Measurements from ENCODE around the gene SLK.

The SLK gene

GRCh38 chr10:103921750-103922195 lies 45.2 kb upstream of the SLK start:
- Mint-ChIP-seq H3K27ac (no peak overlapping the region), H3K9me3 (no peaks in the 10 kb centered on the region)
- TF ChIP-seq, protein P1, sequence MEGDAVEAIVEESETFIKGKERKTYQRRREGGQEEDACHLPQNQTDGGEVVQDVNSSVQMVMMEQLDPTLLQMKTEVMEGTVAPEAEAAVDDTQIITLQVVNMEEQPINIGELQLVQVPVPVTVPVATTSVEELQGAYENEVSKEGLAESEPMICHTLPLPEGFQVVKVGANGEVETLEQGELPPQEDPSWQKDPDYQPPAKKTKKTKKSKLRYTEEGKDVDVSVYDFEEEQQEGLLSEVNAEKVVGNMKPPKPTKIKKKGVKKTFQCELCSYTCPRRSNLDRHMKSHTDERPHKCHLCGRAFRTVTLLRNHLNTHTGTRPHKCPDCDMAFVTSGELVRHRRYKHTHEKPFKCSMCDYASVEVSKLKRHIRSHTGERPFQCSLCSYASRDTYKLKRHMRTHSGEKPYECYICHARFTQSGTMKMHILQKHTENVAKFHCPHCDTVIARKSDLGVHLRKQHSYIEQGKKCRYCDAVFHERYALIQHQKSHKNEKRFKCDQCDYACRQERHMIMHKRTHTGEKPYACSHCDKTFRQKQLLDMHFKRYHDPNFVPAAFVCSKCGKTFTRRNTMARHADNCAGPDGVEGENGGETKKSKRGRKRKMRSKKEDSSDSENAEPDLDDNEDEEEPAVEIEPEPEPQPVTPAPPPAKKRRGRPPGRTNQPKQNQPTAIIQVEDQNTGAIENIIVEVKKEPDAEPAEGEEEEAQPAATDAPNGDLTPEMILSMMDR (IDR thresholded peaks at IDR 0.05; ENCODE audit: unreplicated experiment in 3 of 3) = no peak

GRCh38 chr10:103922659-103923058 lies 44.3 kb upstream of the SLK start:
- Mint-ChIP-seq H3K4me1 (peaks cover 10% of the 10 kb centered on the region), H3K9me3 (no peaks in the 10 kb centered on the region), H3K36me3 (ENCODE audit: low read depth) (no peaks in the 10 kb centered on the region), H3K4me3 (no peak overlapping the region), H3K27me3 (ENCODE audit: low read depth) (no peaks in the 10 kb centered on the region), H3K27ac (no peak overlapping the region)
- TF ChIP-seq, protein P1 (IDR thresholded peaks at IDR 0.05; ENCODE audit: unreplicated experiment in 3 of 3) = no peak

More at GRCh38 chr10:103921750-103922195, 45.2 kb upstream of the SLK start:
- H3K4me3 Mint-ChIP-seq = no peak overlapping the region
- H3K4me1 Mint-ChIP-seq = peaks cover 15% of the 10 kb centered on the region
- H3K27me3 Mint-ChIP-seq (ENCODE audit: low read depth) = no peaks in the 10 kb centered on the region
- no peaks in the 10 kb centered on the region for H3K36me3 Mint-ChIP-seq (ENCODE audit: low read depth)

GRCh38 chr10:103923502-103923901 lies 43.4 kb upstream of the SLK start:
- Mint-ChIP-seq H3K9me3 (no peaks in the 10 kb centered on the region), H3K27ac (no peak overlapping the region), H3K27me3 (ENCODE audit: low read depth) (no peaks in the 10 kb centered on the region), H3K4me3 (no peak overlapping the region), H3K4me1 (peaks cover 5% of the 10 kb centered on the region), H3K36me3 (ENCODE audit: low read depth) (no peaks in the 10 kb centered on the region)
- TF ChIP-seq, protein P1 (IDR thresholded peaks at IDR 0.05; ENCODE audit: unreplicated experiment in 3 of 3) = no peak

- Mint-ChIP-seq H3K27me3 (ENCODE audit: low read depth) (no peaks in the 10 kb centered on the region), H3K4me3 (no peak overlapping the region), H3K36me3 (ENCODE audit: low read depth) (no peaks in the 10 kb centered on the region), H3K9me3 (no peaks in the 10 kb centered on the region), H3K27ac (no peak overlapping the region), H3K4me1 (peaks cover 8% of the 10 kb centered on the region)
- TF ChIP-seq, protein P1 (IDR thresholded peaks at IDR 0.05; ENCODE audit: unreplicated experiment in 3 of 3) = no peak
Measured at GRCh38 chr10:103925591-103925990, 41.3 kb upstream of the SLK start.

DNA sequence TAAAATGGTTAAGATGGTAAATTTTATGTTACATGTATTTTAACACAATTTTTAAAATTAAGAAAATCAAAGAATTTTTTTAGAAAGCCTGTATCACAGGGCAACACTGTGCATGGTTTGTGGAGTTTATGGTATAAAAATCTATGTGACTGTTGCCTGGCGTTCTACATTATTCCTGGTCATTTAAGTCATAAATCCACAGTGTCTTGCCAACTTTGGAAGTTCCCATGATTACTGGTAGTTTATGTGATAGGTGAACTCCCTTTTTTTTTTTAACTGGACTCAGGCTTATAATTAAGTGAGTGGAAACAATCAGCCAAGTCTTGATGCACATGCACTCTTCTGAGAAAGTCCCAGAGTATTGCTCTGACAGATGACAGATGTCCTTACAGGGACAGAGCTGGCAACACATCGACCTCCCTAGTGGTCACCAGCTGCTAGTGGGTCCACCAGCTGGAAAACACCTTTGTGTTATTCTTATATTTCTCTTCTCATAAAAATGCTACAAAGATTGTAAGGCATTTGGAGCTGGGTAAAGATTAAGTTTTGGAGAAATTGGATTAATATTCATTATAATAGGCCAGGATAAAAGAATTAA lies 40.1 kb upstream of the SLK start:
- peaks cover 8% of the 10 kb centered on the region for H3K4me1 Mint-ChIP-seq
- no peak overlapping the region for H3K4me3 Mint-ChIP-seq
- no peaks in the 10 kb centered on the region for H3K9me3 Mint-ChIP-seq
- no peaks in the 10 kb centered on the region for H3K36me3 Mint-ChIP-seq (ENCODE audit: low read depth)
- no peaks in the 10 kb centered on the region for H3K27me3 Mint-ChIP-seq (ENCODE audit: low read depth)
- H3K27ac Mint-ChIP-seq = no peak overlapping the region
- TF ChIP-seq, protein P1 (IDR thresholded peaks at IDR 0.05; ENCODE audit: unreplicated experiment in 3 of 3) = no peak

- no peak overlapping the region for H3K4me3 Mint-ChIP-seq
- no peaks in the 10 kb centered on the region for H3K9me3 Mint-ChIP-seq
- peaks cover 8% of the 10 kb centered on the region for H3K4me1 Mint-ChIP-seq
- TF ChIP-seq, protein P1 (IDR thresholded peaks at IDR 0.05; ENCODE audit: unreplicated experiment in 3 of 3) = no peak
- no peaks in the 10 kb centered on the region for H3K36me3 Mint-ChIP-seq (ENCODE audit: low read depth)
- H3K27ac Mint-ChIP-seq = peak overlapping the region in 1 of 3 experiments; percentile 34
- no peaks in the 10 kb centered on the region for H3K27me3 Mint-ChIP-seq (ENCODE audit: low read depth)
Measured at GRCh38 chr10:103928784-103929183, 38.2 kb upstream of the SLK start.

All from nephron (organoid).